Ramos (cell line): ENCODE results near the gene EXD2.
"Not testable (repeated sequence)": the region's sequence is repeated elsewhere in the genome, so short reads cannot be mapped to it uniquely, and the experiment has no call there.

Experiments used
- in situ Hi-C: fragments of 300-500 bp; cut with MboI; formaldehyde crosslinking; loops from one replicate; pipeline ENCODE4 v1.14.3; 2022; ENCODE audit warnings: low sequenced_read_pairs; ENCODE audit not compliant: unreplicated experiment

Gene EXD2

DNA sequence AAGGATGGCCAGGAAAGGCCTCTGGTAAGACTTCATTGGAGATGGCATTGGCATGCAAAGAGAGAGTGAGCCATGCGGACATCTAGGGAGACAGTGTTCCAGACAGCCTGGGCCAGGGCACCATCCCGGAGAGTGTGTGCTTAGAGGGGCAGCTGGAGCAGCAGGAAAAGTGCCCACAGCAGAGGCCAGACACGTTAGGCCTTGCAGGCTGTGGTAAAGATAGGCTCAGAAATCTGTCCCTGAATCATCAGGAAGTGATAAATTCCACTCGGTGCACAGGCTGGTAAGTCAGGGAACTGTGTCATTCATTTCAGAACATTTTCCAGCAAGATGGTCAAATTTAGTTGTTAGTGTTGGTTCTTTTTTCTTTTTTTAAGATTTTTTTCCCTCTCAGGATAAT lies 77.5 kb downstream of the EXD2 start:
- in situ Hi-C loops: loop anchor here (25.0 kb wide), 1 partner anchor 469 kb away; no protein-coding TSS in a partner anchor

DNA sequence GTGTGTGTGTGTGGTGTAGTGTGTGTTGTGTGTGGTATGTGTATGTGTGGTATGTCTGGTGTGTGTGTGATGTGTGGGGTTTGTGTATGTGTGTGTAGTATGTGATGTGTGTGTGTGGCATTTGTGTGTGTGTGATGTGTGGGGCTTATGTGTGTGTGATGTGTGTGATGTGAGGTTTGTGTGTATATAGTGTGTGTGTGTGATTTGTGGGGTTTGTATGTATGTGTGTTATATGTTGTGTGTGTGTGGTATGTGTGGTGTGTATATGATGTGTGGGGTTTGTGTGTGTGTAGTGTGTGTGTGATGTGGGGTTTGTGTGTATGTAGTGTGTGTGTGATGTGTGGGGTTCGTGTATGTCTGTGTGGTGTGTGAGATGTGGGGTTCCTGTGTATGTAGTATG lies 78.1 kb downstream of the EXD2 start:
- in situ Hi-C loops: loop anchor here (25.0 kb wide), 1 partner anchor 468 kb away; no protein-coding TSS in a partner anchor

DNA sequence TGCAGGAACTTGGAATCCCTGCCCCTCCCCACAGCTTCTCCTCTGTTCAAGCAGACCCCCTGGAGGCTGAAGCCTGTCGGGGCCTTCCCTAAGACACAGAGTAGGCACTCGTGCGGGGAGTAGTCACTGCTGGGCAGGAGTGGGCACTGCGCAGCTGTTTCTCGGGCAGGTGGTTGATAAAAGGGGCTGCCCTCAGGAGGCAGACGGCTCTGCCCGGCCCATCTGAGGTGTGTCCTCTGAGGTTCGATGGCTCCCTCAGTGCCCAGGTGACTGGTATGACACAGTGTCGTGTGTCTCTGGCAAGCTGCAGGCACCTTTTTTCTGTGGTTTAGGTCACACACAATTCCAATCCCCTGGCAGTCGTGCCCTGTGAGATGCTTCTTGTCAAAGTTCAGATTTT lies 78.8 kb downstream of the EXD2 start:
- in situ Hi-C loops: loop anchor here (25.0 kb wide), 1 partner anchor 467 kb away; no protein-coding TSS in a partner anchor

DNA sequence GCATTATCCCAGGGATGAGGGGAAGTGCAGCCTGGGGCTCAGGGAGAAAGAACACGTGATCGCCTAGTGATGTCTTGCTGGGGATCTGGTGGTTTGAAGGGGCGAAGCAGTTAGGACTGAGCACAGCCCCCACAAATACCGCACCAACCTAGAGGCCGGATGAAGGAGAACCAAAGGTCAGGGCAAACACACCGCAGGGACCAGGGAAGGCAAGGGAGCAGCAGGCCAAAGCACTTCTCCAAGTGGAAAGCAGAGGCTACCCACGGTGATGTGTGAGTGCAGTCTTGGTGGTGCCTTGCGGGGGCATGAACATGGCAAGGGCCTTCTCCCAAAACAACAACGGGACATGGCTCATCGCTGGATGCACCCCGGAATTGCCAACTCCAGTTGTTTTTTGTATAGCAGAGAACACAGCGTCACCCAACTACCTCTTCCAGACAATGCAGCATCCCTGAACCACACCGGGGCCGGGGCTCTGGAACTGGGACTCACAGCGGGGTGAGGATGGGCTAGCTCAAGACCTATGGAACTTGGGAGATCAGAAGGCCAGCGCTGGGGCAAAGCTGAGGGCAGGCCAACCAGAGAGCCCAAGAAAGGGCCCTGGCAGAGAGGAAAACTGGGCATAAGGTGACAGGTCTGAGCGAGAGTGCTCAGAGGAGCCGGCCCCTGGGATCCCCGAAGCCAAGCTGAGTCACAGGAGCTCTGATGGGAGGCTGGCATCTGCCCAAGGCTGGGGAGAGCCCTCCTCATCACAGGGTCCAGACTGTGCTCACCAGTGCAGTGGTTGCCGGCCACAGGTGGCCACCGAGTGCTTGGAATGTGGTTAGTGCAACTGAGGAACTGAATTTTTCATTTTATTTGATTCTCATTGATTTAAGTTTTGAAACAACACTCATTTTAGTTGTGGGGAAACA lies 79.8 kb downstream of the EXD2 start:
- in situ Hi-C loops: loop anchor here (25.0 kb wide), 1 partner anchor 466 kb away; no protein-coding TSS in a partner anchor

DNA sequence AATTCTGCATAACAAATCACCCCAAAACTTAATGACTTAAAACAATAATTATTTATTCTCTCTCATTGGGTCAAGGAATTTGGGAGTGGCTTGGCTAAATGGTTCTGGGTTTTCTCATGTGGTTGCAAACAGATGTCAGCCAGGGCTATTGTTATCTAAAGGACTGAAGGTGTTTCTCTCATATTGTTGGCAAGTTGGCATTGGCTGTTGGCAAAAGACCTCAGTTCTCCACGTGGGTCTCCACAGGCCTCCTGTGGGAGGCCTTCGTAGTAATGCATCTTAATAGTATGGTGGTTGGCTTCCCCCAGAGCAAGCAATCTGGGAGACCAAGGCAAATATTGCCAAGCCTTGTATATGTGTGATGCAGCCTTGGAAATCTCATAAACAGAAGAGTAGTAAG lies 83.0 kb downstream of the EXD2 start:
- in situ Hi-C loops: loop anchor here (25.0 kb wide), 1 partner anchor 463 kb away; no protein-coding TSS in a partner anchor

DNA sequence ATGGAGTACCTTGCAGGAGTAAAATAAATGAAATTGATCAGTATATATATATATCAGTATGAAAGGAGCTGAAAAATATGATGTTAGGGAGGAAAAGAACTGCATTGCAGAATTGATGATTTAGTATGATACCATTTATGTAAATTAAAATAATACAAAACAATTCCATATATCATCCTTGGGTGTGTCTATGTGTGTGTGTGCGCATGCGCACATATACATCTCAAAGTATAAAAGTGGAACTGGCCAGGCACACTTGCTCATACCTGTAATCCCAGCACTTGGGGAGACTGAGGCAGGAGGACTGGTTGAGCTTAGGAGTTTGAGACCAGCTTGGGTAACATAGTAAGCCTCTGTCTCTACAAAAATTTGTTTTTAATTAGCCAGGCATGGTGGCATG lies 84.0 kb downstream of the EXD2 start:
- in situ Hi-C loops: no loop called here

DNA sequence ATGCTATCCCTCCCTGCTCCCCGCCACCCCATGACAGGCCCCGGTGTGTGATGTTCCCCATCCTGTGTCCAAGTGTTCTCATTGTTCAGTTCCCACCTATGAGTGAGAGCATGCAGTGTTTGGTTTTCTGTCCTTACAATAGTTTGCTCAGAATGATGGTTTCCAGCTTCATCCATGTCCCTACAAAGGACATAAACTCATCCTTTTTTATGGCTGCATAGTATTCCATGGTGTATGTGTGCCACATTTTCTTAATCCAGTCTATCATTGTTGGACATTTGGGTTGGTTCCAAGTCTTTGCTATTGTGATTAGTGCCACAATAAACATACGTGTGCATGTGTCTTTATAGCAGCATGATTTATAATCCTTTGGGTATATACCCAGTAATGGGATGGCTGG lies 86.1 kb downstream of the EXD2 start:
- in situ Hi-C loops: not testable (repeated sequence)

DNA sequence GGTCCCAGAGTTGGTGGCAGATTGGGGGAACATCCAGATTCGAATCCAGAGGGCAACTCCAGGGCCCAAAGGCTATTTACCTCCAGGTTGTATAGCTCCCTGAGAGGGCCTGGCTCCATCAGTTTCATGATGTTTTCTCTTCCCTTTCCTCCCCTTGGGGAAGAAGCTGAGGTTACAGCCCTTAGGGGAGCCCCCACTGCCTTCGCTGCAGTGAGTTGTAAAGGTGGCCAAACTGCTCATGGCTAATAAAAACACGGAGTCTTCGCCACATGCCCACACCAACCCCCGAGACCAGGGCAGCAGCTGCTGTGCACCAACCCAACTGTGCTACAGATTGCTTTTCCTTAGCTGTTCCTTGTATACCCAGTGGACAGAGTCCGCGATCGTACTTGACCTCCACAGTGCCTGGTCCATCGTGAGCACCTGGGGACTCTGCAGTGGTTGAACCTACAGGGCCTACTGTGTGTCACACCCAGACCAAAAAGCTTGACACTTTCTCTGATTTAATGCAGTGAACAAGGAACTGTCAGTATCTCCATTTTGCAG lies 89.5 kb downstream of the EXD2 start:
- in situ Hi-C loops: no loop called here

DNA sequence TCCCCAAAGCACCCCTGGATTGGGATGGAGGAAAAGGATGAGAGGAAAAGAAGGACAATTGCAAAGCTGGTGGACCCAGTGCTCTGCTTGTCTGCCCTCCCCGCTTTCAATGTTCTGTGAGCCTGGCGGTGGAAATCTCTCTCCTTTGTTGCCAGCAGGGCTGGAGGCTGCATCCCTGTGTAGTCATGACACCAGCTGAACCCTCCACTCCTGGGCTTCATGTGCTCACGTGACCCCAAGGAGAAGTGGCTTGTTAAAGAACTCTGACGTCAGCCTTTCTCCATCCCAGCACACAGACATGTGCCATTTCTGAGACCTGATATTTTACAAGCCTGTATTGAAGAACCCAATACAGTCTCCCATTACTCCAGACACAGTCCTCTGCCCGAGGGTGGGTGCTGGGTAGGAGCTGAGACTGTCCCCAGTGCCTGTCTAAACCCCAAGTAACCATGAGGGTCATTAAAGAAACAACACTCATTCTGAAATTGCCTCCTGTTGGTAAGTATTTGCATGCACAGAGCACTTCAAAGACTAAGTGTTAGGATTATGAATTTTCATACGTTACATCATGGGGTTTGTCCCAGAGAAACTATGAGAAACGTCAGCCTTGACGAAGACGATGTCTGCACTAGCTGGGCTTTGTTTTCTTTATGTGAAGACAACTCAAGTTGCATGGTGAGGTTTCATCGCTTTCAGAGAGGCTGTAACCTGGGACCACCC lies 90.3 kb downstream of the EXD2 start:
- in situ Hi-C loops: no loop called here

DNA sequence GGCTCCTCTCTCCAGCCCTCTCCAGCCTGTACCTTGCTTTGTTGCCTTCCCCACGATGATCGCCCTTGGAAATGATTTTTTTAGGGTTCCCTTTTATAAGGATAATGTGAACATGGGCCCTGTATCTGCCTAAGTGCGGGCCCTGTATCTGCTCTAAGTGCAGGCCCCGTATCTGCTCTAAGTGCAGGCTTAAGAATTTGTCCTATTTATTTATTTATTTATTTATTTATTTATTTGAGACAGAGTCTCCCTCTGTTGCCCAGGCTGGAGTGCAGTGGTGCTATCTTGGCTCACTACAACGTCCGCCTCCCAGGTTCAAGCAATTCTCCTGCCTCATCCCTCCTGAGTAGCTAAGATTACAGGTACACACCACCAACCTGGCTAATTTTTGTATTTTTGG lies 91.2 kb downstream of the EXD2 start:
- in situ Hi-C loops: no loop called here

DNA sequence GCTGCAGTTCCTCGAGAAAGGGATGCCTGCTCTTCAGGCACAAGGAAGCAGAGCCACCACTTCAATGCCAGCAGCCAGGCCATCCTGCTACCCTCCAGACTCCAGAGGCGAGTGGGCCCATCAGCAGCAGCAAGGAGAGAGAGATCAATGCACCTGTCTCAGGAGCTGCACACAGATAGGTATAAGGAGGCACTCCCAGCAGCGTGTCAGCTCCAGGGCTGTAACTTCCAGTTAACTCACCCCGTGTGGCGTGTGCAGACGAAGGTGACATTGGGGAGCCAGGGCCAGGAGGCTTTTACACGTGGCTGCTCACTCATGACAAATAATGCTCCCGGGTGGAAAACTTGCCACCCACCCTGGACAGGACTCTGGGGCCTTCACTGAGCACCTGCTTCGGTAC lies 92.9 kb downstream of the EXD2 start:
- in situ Hi-C loops: no loop called here

DNA sequence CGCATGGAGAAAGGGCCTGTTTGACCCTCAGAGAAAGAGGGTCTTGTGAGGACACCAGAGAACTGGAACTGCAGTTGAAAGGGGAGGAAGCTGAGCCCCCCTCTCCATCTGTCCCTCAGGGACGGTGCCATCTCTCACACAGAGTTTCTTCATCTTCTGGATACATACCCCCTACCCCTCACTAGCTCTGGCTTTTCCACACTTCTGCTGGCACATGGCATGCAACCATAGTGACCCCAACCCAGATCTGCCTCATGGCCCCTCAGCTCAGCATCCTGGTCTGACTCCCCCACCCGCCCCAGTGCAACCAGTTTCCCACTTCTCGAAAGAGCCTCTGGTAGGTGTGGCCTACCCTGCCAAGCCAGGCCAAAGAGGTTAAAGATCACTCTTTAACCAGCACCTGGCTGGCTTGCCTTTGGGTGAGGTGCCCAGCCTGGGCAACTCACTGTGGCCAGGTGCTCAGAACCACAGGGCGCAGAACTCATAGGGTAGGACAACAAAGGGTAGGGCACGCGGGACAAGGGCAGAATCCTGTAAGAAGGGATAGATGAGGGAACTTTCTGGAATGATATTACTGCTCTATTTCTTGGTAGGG lies 94.5 kb downstream of the EXD2 start:
- in situ Hi-C loops: no loop called here

DNA sequence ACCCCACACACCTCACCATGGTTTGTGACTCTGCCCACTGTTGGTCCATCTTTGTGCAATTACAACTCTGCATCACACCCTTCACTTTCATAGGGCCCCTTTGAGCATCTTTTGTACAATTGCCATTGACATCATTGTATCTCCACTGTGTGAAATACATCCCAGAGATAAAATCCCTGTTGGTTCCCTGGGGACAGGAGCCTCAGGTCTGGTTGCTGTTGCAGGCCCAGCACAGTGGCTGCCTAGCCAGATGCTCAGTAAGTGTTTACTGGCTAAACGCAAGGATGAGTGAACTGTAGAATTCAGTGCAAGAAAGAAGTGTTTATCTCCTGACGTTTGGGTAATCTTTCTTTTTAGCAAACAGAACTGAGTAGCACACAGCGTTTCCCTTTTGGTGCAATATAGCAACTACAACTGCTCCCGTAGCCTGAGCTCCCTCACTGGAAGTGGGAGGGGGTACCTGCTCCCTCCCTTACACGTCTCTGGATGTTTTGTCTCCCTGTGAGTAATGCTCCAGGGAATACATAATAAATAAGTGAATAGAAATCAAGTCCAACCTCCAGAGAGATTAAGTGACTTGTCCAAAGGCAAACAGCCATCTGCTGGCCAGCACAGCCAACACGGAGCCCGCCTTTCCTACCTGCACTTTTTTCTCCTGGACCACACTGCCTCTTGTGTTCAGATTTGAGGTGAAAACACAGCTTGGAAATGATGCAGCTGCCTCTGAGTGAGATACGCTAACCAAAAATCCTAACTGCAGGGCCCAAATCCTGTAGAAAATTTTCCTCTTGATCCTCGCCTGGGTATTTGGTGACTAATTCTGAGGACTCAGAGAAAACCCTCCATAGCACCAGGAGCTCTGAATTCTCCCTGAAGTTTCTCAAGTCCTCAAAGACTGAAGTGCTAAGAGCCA lies 96.1 kb downstream of the EXD2 start:
- in situ Hi-C loops: no loop called here

DNA sequence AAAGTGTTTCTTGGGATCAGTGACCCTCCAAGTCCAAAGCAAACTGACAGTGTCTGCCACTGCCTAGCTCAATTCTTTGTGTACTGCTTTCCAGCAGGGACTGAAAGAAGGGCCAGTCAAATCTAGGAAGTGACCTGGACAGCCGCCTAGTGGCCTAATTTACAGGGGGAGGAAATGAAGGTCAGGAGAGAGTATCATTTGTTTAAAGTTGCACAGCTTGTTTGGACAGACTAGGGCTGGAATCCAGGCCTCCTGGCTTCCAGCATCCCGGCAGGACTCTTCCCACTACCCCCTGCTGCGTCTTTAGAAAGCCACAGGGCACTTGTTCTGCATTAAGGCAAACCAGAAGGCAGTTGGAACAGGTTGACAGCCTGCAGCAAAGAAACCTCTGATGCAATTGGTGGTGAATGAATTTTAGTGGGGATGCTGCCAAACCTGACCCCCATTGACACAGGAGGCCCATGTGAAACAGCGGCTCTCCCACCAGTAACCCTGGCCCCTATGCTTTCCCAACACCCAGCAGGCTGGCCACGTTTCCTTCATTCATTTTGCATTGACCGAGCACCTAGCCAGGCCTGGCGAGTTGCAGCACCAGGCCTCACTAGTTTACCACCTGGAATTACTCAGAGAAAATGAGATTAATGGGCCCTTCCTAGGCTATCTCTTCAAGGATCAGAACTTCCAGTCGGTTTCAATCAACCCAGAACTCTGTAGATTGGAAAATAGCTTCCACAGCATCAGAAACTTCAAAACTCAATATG lies 96.9 kb downstream of the EXD2 start:
- in situ Hi-C loops: no loop called here

DNA sequence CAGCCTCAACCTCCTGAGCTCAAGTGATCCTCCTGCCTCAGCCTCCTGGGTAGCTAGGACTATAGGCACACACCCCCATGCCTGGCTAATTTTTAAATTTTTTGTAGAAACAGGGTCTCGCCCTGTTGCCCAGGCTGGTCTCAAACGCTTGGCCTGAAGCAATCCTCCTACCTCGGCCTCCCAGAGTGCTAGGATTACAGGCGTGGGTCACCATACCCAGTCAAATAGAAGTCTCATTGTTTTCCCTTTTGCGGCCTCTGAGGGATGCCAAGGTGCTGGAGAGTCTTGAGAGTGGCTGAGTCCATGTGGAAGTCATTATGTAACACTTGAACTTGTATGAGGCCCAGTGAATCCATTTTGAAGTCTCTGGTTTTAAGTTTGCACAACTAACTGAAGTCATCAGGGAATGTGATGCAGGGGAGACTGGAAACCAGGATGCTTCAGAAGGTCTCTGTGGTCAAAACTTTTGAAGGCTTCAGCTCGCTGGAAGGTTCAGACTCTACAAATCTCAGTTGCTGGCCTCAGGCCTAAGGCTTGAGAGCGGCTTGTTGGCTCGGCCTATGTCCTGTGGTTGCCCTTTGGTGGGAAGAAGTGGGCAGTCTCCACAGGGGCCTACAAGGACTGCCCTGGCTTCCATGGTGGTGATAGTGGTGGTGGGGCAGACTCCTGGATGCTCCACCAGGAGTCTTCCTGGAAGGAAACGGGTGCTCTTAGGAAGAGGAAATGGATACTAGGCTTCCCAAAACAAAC lies 97.8 kb downstream of the EXD2 start:
- in situ Hi-C loops: no loop called here

DNA sequence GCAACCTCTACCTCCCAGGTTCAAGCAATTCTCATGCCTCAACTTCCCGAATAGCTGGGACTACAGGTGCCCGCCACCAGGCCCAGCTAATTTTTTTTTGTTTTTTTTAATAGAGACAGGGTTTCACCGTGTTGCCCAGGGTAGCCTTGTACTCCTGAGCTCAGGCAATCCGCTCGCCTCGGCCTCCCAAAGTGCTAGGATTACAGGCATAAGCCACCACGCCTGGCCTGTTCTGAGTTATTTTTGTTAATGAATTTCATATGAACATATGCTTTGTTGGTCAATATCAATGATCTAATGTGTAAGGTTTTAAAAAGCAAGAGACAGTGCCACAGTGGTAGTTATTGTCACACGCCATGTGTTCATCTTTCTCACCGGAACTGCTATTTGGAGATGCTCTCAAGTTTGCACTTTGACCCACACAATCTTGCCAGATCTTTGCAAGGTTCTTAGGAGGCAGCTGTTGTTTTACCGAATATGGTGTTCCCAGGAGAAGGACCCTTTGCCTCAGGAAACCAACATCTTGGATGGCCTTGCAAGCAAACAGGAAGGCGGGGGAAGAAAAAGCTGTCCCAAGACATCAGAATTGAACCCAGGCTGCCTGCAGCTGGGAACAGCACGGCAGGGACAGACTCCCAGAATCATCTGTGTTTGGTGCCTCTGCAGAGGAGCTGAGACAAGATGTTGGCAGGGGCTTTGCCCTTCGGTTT lies 98.7 kb downstream of the EXD2 start:
- in situ Hi-C loops: no loop called here

DNA sequence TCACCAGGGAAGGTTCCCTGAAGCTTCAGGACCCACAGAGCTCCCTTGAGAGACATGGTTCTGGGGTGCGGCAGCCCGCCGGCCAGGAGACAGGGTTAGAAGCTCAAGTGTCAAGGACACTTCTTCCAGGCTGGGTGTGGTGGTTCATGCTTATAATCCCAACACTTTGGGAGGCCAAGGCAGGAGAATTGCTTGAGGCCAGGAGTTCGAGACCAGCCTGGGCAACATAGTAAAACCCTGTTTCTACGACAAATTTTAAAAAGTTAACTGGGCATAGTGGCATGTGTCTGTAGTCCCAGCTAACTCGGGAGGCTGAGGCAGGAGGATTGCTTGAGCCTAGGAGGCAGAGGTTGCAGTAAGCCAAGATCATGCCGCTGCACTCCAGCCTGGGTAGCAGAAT lies 99.6 kb downstream of the EXD2 start:
- in situ Hi-C loops: not testable (repeated sequence)

DNA sequence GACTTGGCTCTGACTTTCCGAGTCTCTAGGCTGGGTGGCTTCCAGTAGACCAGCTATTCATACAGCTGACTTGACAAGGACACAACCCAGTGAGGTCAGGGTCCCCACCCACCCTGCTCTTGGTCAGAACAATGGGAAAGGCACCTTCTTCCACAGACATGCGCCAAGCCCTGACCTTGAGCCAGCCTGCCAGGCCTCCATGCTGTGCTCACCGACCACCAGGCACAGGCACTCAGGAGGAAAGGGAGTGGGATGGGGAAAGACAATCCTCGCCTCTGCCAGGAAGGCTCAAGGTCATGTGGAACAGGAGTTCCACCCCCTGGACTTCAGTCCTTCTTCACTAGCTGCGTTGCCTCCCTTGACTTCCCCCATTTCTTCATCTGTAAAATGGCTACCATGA lies 100.1 kb downstream of the EXD2 start:
- in situ Hi-C loops: no loop called here
